HG02943 (cell line): ENCODE data around the gene TMEM273.
"Not testable (repeated sequence)": the region's sequence is repeated elsewhere in the genome, so short reads cannot be mapped to it uniquely, and the experiment has no call there.

ENCODE experiments used
- ATAC-seq: cut with Tn5 transposase; IDR thresholded peaks from one replicate; pipeline ENCODE4 v1.9.1; 2021; ENCODE audit warnings: mild to moderate bottlenecking, low read depth, moderate library complexity; ENCODE audit not compliant: unreplicated experiment

Gene TMEM273

GRCh38 chr10:49207113-49207512 lies 18.9 kb upstream of the TMEM273 start:
- ATAC-seq: no peak

GRCh38 chr10:49205206-49205605 lies 17.0 kb upstream of the TMEM273 start:
- no peak for ATAC-seq

- ATAC-seq: no peak
Measured at GRCh38 chr10:49204119-49204518, 15.9 kb upstream of the TMEM273 start.

GRCh38 chr10:49202266-49202665 lies 14.1 kb upstream of the TMEM273 start:
- no peak for ATAC-seq

- ATAC-seq: no peak
Measured at GRCh38 chr10:49200854-49201253, 12.7 kb upstream of the TMEM273 start.

GRCh38 chr10:49197171-49197570 lies 9.0 kb upstream of the TMEM273 start:
- ATAC-seq: no peak

GRCh38 chr10:49195864-49196263 lies 7.7 kb upstream of the TMEM273 start:
- ATAC-seq: not testable (repeated sequence)

GRCh38 chr10:49194212-49194920 lies 6.2 kb upstream of the TMEM273 start:
- no peak for ATAC-seq

GRCh38 chr10:49191349-49191748 lies 3.2 kb upstream of the TMEM273 start:
- no peak for ATAC-seq

- ATAC-seq: no peak
Measured at GRCh38 chr10:49189422-49189821, 1.2 kb upstream of the TMEM273 start.

GRCh38 chr10:49187044-49187484 lies 1.1 kb downstream of the TMEM273 start:
- ATAC-seq: no peak

- no peak for ATAC-seq
Measured at GRCh38 chr10:49186613-49187012, 1.6 kb downstream of the TMEM273 start.

GRCh38 chr10:49185213-49185612 lies 3.0 kb downstream of the TMEM273 start:
- no peak for ATAC-seq

GRCh38 chr10:49184642-49185111 lies 3.5 kb downstream of the TMEM273 start:
- no peak for ATAC-seq

GRCh38 chr10:49183596-49184542 lies 4.3 kb downstream of the TMEM273 start:
- no peak for ATAC-seq

- ATAC-seq: no peak
Measured at GRCh38 chr10:49182776-49183175, 5.4 kb downstream of the TMEM273 start.

- ATAC-seq: no peak
Measured at GRCh38 chr10:49180444-49180860, 7.7 kb downstream of the TMEM273 start.

- ATAC-seq: no peak
Measured at GRCh38 chr10:49179699-49180443, 8.3 kb downstream of the TMEM273 start.

GRCh38 chr10:49178489-49179471 lies 9.4 kb downstream of the TMEM273 start:
- no peak for ATAC-seq
